Activated CD4-positive, alpha-beta T cell treated with anti-CD3 and anti-CD28 coated beads for 36 hours (primary cell): ENCODE measurements around the gene MTA3. TPM values are rescaled to one million over a fixed set of nuclear protein-coding genes. Genes with fewer than 3 reads are reported as not detected.

Experiments
- ATAC-seq: fragments of 200-7000 bp; cut with Tn5 transposase; one replicate; pipeline ENCODE4 v1.10.0; 2021; ENCODE audit warnings: mild to moderate bottlenecking, moderate library complexity
- CTCF ChIA-PET: fragments of 350-600 bp; sonication (Branson Sonifier 250); formaldehyde crosslinking; loops from one replicate; lab custom pipeline; 2021; ENCODE audit warnings: antibody characterized with exemption; lab: Charles Lee
- POLR2A ChIA-PET: fragments of 350-600 bp; sonication (Branson Sonifier 250); formaldehyde crosslinking; loops from one replicate; lab custom pipeline; 2021; ENCODE audit warnings: antibody characterized with exemption, inconsistent platforms; lab: Charles Lee
- DNase-seq: peaks from one replicate; pipeline ENCODE4 v3.0.0-alpha.2; 2020
- H3K27ac Mint-ChIP-seq: one replicate; pipeline ENCODE4 v1.8.0; 2021; ENCODE audit warnings: mixed read lengths
- H3K27me3 Mint-ChIP-seq: one replicate; pipeline ENCODE4 v1.8.0; 2021; ENCODE audit warnings: mixed read lengths
- H3K36me3 Mint-ChIP-seq: one replicate; pipeline ENCODE4 v1.8.0; 2021; ENCODE audit warnings: low read depth, mixed read lengths
- H3K4me1 Mint-ChIP-seq: one replicate; pipeline ENCODE4 v1.8.0; 2021; ENCODE audit warnings: mixed read lengths
- H3K4me3 Mint-ChIP-seq: one replicate; pipeline ENCODE4 v1.8.0; 2021; ENCODE audit warnings: mild to moderate bottlenecking, moderate library complexity, mixed read lengths
- H3K9me3 Mint-ChIP-seq: one replicate; pipeline ENCODE4 v1.8.0; 2021; ENCODE audit warnings: low read depth, mixed read lengths
- intact Hi-C, 2 experiments: fragments of 100-400 bp; cut with DNase I in 1 of 2; cut with micrococcal nuclease in 1 of 2; formaldehyde crosslinking; loops; one replicate each; pipeline versions ENCODE4 v1.14.2 to v1.15.1; 2022 to 2024; cut with DNase I, micrococcal nuclease
- total RNA-seq, 2 experiments: library from RNA; stranded (reverse); gene quantifications; one replicate each; pipeline ENCODE4 v1.2.3, GENCODE V29; 2021

Gene MTA3
- total RNA-seq, 2 experiments from 2014 or later = 45.0 to 58.6 TPM

- H3K27me3 Mint-ChIP-seq = no peaks in the 10 kb centered on the region
- CTCF ChIA-PET = no interaction called here
- no peaks in the 10 kb centered on the region for H3K4me1 Mint-ChIP-seq
- no peak for ATAC-seq
- POLR2A ChIA-PET = no interaction called here
- DNase-seq = no peak
- H3K27ac Mint-ChIP-seq = no peak overlapping the region
- H3K36me3 Mint-ChIP-seq = no peaks in the 10 kb centered on the region
- no peaks in the 10 kb centered on the region for H3K9me3 Mint-ChIP-seq
- intact Hi-C loops = no loop called here
- H3K4me3 Mint-ChIP-seq = no peak overlapping the region
Observed at GRCh38 chr2:42762155-42762554, 193.7 kb downstream of the MTA3 start.

- Mint-ChIP-seq H3K36me3 (no peaks in the 10 kb centered on the region), H3K9me3 (no peaks in the 10 kb centered on the region), H3K4me1 (no peaks in the 10 kb centered on the region), H3K27ac (no peak overlapping the region), H3K4me3 (no peak overlapping the region), H3K27me3 (no peaks in the 10 kb centered on the region)
- ATAC-seq (no peak), DNase-seq (no peak)
- POLR2A ChIA-PET = no interaction called here
- intact Hi-C loops = no loop called here
- CTCF ChIA-PET = no interaction called here
Observed at GRCh38 chr2:42762823-42763804, 194.7 kb downstream of the MTA3 start.

GRCh38 chr2:42764096-42764495 is 195.7 kb downstream of the MTA3 start, which contains the start of gene OXER1:
Gene OXER1 (minus strand): TSS chr2:42764135. CDS start chr2:42764062, 73 bp downstream.
- Mint-ChIP-seq H3K4me3 (no peak within 1 kb of the TSS), H3K9me3 (no peaks in the 10 kb centered on the region), H3K4me1 (no peaks in the 10 kb centered on the region), H3K36me3 (no peaks in the 10 kb centered on the region), H3K27ac (no peak within 1 kb of the TSS), H3K27me3 (no peaks in the 10 kb centered on the region)
- ATAC-seq = no peak
- intact Hi-C loops = no loop called here
- CTCF ChIA-PET = no interaction called here
- POLR2A ChIA-PET = no interaction called here
- DNase-seq = no peak

GRCh38 chr2:42764901-42765300 is 196.5 kb downstream of the MTA3 start:
- no peak overlapping the region for H3K27ac Mint-ChIP-seq
- intact Hi-C loops = no loop called here
- no peaks in the 10 kb centered on the region for H3K9me3 Mint-ChIP-seq
- H3K4me3 Mint-ChIP-seq = no peak overlapping the region
- ATAC-seq (no peak), DNase-seq (no peak)
- CTCF ChIA-PET = no interaction called here
- H3K36me3 Mint-ChIP-seq = no peaks in the 10 kb centered on the region
- POLR2A ChIA-PET = no interaction called here
- no peaks in the 10 kb centered on the region for H3K4me1 Mint-ChIP-seq
- H3K27me3 Mint-ChIP-seq = no peaks in the 10 kb centered on the region

GRCh38 chr2:42765686-42766085 is 197.3 kb downstream of the MTA3 start:
- H3K4me3 Mint-ChIP-seq = no peak overlapping the region
- no peaks in the 10 kb centered on the region for H3K9me3 Mint-ChIP-seq
- no peak overlapping the region for H3K27ac Mint-ChIP-seq
- H3K27me3 Mint-ChIP-seq = no peaks in the 10 kb centered on the region
- ATAC-seq = no peak
- H3K4me1 Mint-ChIP-seq = no peaks in the 10 kb centered on the region
- intact Hi-C loops = no loop called here
- DNase-seq = no peak
- H3K36me3 Mint-ChIP-seq = no peaks in the 10 kb centered on the region
- ChIA-PET CTCF (no interaction called here), POLR2A (no interaction called here)

GRCh38 chr2:42767080-42767898 is 198.9 kb downstream of the MTA3 start:
- ChIA-PET POLR2A (no interaction called here), CTCF (no interaction called here)
- Mint-ChIP-seq H3K27me3 (no peaks in the 10 kb centered on the region), H3K4me1 (no peaks in the 10 kb centered on the region), H3K27ac (no peak overlapping the region), H3K4me3 (no peak overlapping the region), H3K9me3 (no peaks in the 10 kb centered on the region), H3K36me3 (no peaks in the 10 kb centered on the region)
- DNase-seq (no peak), ATAC-seq (no peak)
- intact Hi-C loops = no loop called here

GRCh38 chr2:42767899-42768705 is 199.7 kb downstream of the MTA3 start:
- POLR2A ChIA-PET = no interaction called here
- no peaks in the 10 kb centered on the region for H3K4me1 Mint-ChIP-seq
- intact Hi-C loops = no loop called here
- CTCF ChIA-PET = no interaction called here
- no peaks in the 10 kb centered on the region for H3K9me3 Mint-ChIP-seq
- no peak overlapping the region for H3K27ac Mint-ChIP-seq
- H3K27me3 Mint-ChIP-seq = no peaks in the 10 kb centered on the region
- no peak overlapping the region for H3K4me3 Mint-ChIP-seq
- DNase-seq (no peak), ATAC-seq (no peak)
- no peaks in the 10 kb centered on the region for H3K36me3 Mint-ChIP-seq

GRCh38 chr2:42768706-42769256 is 200.3 kb downstream of the MTA3 start:
- Mint-ChIP-seq H3K27me3 (no peaks in the 10 kb centered on the region), H3K4me1 (no peaks in the 10 kb centered on the region), H3K9me3 (no peaks in the 10 kb centered on the region), H3K4me3 (no peak overlapping the region), H3K27ac (no peak overlapping the region), H3K36me3 (no peaks in the 10 kb centered on the region)
- ChIA-PET POLR2A (no interaction called here), CTCF (interaction anchor here (0.7 kb wide), 1 partner anchor 220 kb away, joined by 3 read pairs; no protein-coding TSS in a partner anchor)
- DNase-seq = no peak
- no peak for ATAC-seq
- intact Hi-C loops = no loop called here

- DNase-seq = no peak
- no peaks in the 10 kb centered on the region for H3K9me3 Mint-ChIP-seq
- no peak overlapping the region for H3K4me3 Mint-ChIP-seq
- no peak overlapping the region for H3K27ac Mint-ChIP-seq
- CTCF ChIA-PET = interaction anchor here (0.7 kb wide), 1 partner anchor 221 kb away, joined by 3 read pairs; no protein-coding TSS in a partner anchor
- no peaks in the 10 kb centered on the region for H3K27me3 Mint-ChIP-seq
- intact Hi-C loops = no loop called here
- no peaks in the 10 kb centered on the region for H3K4me1 Mint-ChIP-seq
- POLR2A ChIA-PET = no interaction called here
- no peak for ATAC-seq
- H3K36me3 Mint-ChIP-seq = no peaks in the 10 kb centered on the region
Observed at GRCh38 chr2:42769583-42770287, 201.3 kb downstream of the MTA3 start.

GRCh38 chr2:42770288-42771131 is 202.1 kb downstream of the MTA3 start:
- intact Hi-C loops = no loop called here
- H3K27me3 Mint-ChIP-seq = no peaks in the 10 kb centered on the region
- no peak overlapping the region for H3K27ac Mint-ChIP-seq
- no peaks in the 10 kb centered on the region for H3K9me3 Mint-ChIP-seq
- ATAC-seq = peak; percentile 68
- peaks cover 6% of the 10 kb centered on the region for H3K4me1 Mint-ChIP-seq
- no peaks in the 10 kb centered on the region for H3K36me3 Mint-ChIP-seq
- no peak overlapping the region for H3K4me3 Mint-ChIP-seq
- ChIA-PET CTCF (no interaction called here), POLR2A (interaction anchor here (0.7 kb wide), 1 partner anchor 177 kb away, joined by 3 read pairs; no protein-coding TSS in a partner anchor)
- peak; percentile 27 for DNase-seq
